ENCODE results near the gene TPCN1.

- no peak for TF ChIP-seq CTCF (IDR thresholded peaks at IDR 0.05 in 8 of 11, conservative IDR thresholded peaks at IDR 0.05 in 3 of 11)
- no peak for TF ChIP-seq POLR2A (IDR thresholded peaks at IDR 0.05)
- no peak for TF ChIP-seq POLR2AphosphoS5 (IDR thresholded peaks at IDR 0.05)
These were observed 10.1 kb upstream of the TPCN1 start for GRCh38 chr12:113211160-113211559.

Measured in spleen (tissue), 7 donors.